Upper lobe of left lung (tissue), 4 donors: ENCODE results near the gene CKS2.

Source experiments
- CTCF ChIP-seq, 6 experiments: fragments of 450-650 bp in 4 of 6; fragments of 200-600 bp in 2 of 6; sonication (generic) in 2 of 6; IDR thresholded peaks; one replicate each; pipeline ENCODE4 v1.5.1; 2016 to 2019; ENCODE audit warnings: antibody characterized with exemption in 6 of 6
- EP300 ChIP-seq, 4 donors: sonication (generic); formaldehyde crosslinking; IDR thresholded peaks; one replicate each; pipeline ENCODE4 v1.5.1; 2017; ENCODE audit warnings: antibody characterized with exemption in 4 of 4, control low read depth in 2 of 4
- POLR2A ChIP-seq, 4 donors: fragments of 450-650 bp; IDR thresholded peaks; one replicate each; pipeline ENCODE4 v1.5.1; 2016 to 2017; ENCODE audit warnings: antibody characterized with exemption in 4 of 4, mild to moderate bottlenecking in 2 of 4
- POLR2AphosphoS5 ChIP-seq, 2 donors: sonication (generic); formaldehyde crosslinking; IDR thresholded peaks; one replicate each; pipeline ENCODE4 v1.5.1; 2017; ENCODE audit warnings: antibody characterized with exemption in 2 of 2

- no peak for TF ChIP-seq CTCF (IDR thresholded peaks at IDR 0.05)
- no peak for TF ChIP-seq POLR2A (IDR thresholded peaks at IDR 0.05)
- TF ChIP-seq POLR2AphosphoS5 (IDR thresholded peaks at IDR 0.05) = no peak
- TF ChIP-seq EP300 (IDR thresholded peaks at IDR 0.05) = no peak
Observed at GRCh38 chr9:89352874-89353649, 42.1 kb downstream of the CKS2 start.
